Heart left ventricle (tissue), 13 donors: ENCODE measurements around the gene RNF225.

Source experiments
- CTCF ChIP-seq, 12 donors: fragments of 200-600 bp; sonication (generic) in 4 of 12; IDR thresholded peaks; one replicate each; pipeline versions ENCODE4 v1.5.0 to v1.8.0; 2018 to 2022; ENCODE audit warnings: antibody characterized with exemption in 12 of 12, mild to moderate bottlenecking in 5 of 12
- POLR2A ChIP-seq, 2 donors: fragments of 450-650 bp; IDR thresholded peaks; one replicate each; pipeline ENCODE4 v1.6.1; 2017; ENCODE audit warnings: antibody characterized with exemption in 2 of 2, mild to moderate bottlenecking in 2 of 2, moderate library complexity in 2 of 2
- donor health status: ischemic (EF 13 %, LVEDD 7.1; RV severe dilation, severe dysfunction).
- donor health status: DM: no; HTN: yes; CAD: no.
- donor health status: DM: no; HTN: no; CAD: no.
- donor health status: ischemic (EF 25% LVEDD 6.9; RV normal size, moderate dysfunction).
- donor health status: ischemic (EF 25% LVEDD 5.7; RV mildly dilated, moderate dysfunction).
- donor health status: ischemic (EF 35%, LVEDD 5.7; RV mildly dilated, moderate dysfunction).
- donor health status: nonischemic (EF 11% LVEDD 7.7; RV severe dilation, severe dysfunction).
- donor health status: DM: yes; HTN: yes; CAD: no.
- donor health status: PGD.
- donor health status: ischemic (EF 29% LVEDD 5.4; RV normal size, mild dysfunction).
- donor health status: nonischemic (EF 23%, LVEDD 6.1; RV moderate dilation, normal function).

DNA sequence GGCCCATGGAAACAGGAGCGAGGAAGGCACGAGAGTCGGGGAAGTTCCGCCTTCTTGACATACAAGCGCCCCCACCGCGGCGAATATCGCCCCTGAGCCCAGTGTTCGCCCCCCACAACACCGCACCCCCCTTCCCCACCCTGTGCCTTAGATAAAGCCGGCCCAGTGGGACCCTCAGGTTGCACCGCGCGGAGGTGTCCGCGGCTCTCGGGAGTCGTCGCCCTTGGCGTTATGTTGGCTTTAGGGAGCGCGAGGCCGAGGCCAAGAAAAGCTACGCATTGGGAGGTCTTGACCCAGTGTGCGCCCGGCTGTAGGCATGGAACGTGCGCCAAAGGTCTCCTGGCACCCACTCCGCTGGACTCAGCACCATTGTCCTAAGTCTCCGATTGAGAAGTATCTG is 45.1 kb downstream of the RNF225 start:
- TF ChIP-seq CTCF (IDR thresholded peaks at IDR 0.05): no peak
- no peak for TF ChIP-seq POLR2A (IDR thresholded peaks at IDR 0.05)
